ENCODE results near the gene GPR17. TPM values are rescaled to one million over a fixed set of nuclear protein-coding genes. Genes with fewer than 3 reads are reported as not detected.
A peak's percentile ranks its signal among the peaks of the same experiment; 100 is the strongest.

The GPR17 gene
- total and polyA plus RNA-seq, 2 donors: 0.11 to 0.47 TPM

DNA sequence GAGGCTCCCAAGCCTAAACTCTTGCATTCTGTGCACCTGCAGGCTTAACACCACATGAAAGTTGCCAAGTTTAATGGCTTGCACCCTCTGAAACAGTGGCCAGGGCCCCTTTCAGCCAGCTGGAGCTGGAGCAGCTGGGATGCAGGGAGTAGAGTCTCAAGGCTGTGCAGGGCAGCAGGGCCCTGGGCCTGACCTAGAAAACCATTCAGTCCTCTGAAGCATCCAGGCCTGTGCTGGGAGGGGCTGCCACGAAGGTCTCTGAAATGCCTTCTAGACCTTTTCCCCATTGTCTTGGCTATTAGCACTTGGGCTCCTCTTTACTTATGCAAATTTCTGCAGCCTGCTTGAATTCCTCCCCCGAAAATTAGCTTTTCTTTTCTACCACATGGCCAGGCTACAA is 44.7 kb downstream of the GPR17 start:
- Histone ChIP-seq H3K4me3 (ENCODE audit: low read depth, low read length) (no peak overlapping the region), H3K27ac (ENCODE audit: low read depth) (no peak overlapping the region), H3K36me3 (ENCODE audit: insufficient read depth) (no peaks in the 10 kb centered on the region), H3K4me1 (ENCODE audit: insufficient read depth) (no peaks in the 10 kb centered on the region)
- DNase-seq (ENCODE audit: extremely low spot score): no peak
- WGBS: 90% methylated on average over 2 of the region's 2 CpGs

DNA sequence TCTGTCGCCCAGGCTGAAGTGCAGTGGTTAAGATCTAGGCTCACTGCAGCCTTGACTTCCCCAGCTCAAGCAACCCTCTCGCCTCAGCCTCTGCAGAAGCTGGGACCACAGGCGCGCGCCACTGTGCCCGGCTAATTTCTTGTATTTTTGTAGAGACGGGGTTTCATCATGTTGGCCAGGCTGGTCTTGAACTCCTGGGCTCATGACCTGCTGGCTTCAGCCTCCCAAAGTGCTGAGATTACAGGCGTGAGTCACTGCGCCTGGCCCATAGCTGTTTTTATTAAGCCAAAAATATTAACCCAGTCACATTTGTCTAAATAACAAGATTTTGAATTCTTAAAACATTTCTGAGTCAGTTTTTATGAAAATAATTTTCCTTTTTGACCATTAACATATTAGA is 49.0 kb downstream of the GPR17 start:
- H3K4me3 ChIP-seq (ENCODE audit: low read depth, low read length): no peak overlapping the region

DNA sequence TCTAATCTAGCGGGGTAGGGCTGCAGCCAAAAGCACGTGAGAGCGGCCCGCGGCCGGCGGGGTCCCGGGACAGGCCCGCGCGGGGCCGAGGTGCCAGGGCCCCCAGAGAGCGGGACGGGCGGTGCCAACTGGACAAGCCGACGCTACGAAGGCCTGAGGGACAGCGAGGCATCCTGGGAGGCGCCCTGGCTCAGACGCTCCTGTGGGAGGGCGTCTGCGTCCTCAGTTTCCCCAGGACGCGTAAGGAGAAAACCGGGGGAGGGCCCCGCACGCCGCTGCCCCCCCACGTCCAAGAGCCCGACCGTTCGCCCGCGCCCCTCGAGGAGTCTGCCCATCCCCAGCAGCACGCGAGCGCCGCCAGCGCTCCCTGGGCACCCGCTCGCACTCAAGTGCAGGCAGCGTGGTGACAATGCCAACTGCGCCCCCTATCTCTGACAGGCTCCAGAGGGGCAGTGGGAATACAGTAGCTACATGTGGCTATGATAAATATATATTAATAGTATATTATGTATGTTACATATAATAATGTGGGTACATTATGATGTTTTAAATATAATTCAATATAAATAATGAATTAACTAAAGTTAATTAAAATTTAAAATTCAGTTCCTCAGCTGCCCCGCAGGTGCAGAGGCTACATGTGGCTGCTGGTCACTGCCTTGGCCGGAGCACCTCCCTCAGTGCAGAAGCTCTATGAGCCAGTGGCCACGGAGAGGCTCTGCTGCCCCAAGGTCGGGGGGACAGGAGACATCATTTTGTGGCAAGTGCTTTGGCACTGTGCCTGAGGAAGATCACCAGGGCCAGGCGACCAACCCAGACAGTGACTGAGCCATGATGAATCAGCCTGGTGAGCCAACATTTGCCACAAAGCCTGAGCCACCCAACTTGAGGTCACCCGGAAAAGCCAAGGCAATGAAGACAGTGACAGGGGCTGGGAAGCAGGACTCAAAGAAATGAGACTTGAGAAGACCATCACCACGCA is 49.8 kb downstream of the GPR17 start:
- no peak for DNase-seq (ENCODE audit: extremely low spot score)
- Histone ChIP-seq H3K27ac (ENCODE audit: low read depth) (no peak overlapping the region), H3K36me3 (ENCODE audit: insufficient read depth) (no peaks in the 10 kb centered on the region), H3K4me1 (ENCODE audit: insufficient read depth) (no peaks in the 10 kb centered on the region), H3K4me3 (ENCODE audit: low read depth, low read length) (peak overlapping the region; percentile 27)
- 33% methylated on average over 52 of the region's 52 CpGs for WGBS

More for the DNA sequence above, 49.0 kb downstream of the GPR17 start:
- no peak for DNase-seq (ENCODE audit: extremely low spot score)
- Histone ChIP-seq H3K36me3 (ENCODE audit: insufficient read depth) (no peaks in the 10 kb centered on the region), H3K4me1 (ENCODE audit: insufficient read depth) (no peaks in the 10 kb centered on the region), H3K27ac (ENCODE audit: low read depth) (no peak overlapping the region)
- WGBS: 72% methylated on average over 9 of the region's 9 CpGs

GRCh38 chr2:127697482-127698180 is 51.7 kb downstream of the GPR17 start:
- WGBS: 93% methylated on average over 21 of the region's 21 CpGs
- no peak overlapping the region for H3K4me3 ChIP-seq (ENCODE audit: low read depth, low read length)
- no peaks in the 10 kb centered on the region for H3K4me1 ChIP-seq (ENCODE audit: insufficient read depth)
- DNase-seq (ENCODE audit: extremely low spot score): no peak
- no peaks in the 10 kb centered on the region for H3K36me3 ChIP-seq (ENCODE audit: insufficient read depth)
- no peak overlapping the region for H3K27ac ChIP-seq (ENCODE audit: low read depth)

DNA sequence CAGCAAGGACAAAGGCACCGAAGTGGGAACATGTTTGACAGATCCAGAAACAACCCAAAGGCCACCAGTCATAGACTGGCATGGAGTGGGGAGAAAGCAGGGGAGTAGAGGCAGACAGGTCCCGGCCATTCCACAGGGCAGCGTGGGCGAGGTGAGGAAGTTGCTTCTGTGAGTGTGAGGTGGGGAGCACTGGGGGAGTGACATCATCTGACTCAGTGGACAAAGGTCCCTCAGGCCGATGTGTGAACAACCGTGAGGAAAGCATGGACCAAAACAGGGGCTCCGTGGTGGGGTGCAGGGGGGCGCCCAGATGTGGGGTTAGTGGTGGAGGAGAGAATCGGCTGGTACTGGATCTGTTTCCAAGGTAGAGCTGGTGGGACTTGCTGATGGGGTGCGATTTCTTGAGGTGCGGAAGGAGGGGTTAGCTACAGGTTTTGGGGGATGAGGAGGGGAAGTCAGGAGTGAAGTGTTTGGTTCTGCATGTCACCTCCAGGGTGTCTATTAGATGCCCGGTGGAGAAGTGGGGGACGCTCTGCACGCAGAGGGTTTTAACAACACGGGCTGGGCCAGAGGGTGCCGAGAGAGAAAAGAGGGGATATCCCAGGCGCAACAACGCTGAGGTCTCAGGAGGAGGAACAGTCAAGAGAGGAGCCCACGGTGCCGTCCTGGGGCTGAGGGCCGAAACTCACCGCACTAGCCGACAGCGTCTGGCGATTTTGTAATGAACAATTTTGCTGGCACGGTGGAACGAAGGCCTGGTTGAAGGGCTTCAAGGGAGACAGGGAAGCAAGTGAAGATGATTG is 52.8 kb downstream of the GPR17 start:
- DNase-seq (ENCODE audit: extremely low spot score): no peak
- no peaks in the 10 kb centered on the region for H3K36me3 ChIP-seq (ENCODE audit: insufficient read depth)
- no peak overlapping the region for H3K4me3 ChIP-seq (ENCODE audit: low read depth, low read length)
- H3K4me1 ChIP-seq (ENCODE audit: insufficient read depth): no peaks in the 10 kb centered on the region
- 95% methylated on average over 27 of the region's 27 CpGs for WGBS
- no peak overlapping the region for H3K27ac ChIP-seq (ENCODE audit: low read depth)

DNA sequence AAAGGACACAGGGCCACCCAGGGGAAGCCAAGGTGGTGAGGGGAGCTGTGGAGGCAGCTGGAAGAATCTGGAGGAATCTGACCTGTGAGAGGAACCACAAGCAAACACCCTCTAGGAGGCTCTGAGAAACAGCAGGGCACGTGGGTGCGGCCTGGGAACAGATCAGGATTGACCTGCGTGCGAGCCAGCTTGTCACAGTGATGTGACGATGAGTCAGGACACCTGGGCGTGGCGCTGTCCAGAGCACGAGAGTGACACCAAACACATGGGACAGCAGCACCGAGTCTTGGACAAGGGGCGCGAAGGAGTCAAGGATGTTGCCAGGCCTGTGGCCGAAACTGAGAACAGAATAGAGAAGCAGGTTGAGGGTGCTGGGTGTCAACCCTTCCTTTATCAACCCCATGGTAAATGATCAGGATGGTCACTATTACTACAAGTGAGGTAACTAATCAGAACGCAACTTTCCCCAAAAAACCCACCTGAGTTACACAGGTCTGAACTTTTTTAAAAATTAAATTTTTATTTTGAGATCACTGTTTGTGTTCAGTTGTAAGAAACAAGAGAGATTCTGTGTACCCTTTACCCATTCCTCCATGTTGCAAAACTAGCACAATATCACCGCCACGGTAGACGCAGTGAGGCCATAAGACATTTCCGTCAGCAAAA is 54.7 kb downstream of the GPR17 start:
- 53% methylated on average over 17 of the region's 17 CpGs for WGBS
- Histone ChIP-seq H3K4me1 (ENCODE audit: insufficient read depth) (no peaks in the 10 kb centered on the region), H3K4me3 (ENCODE audit: low read depth, low read length) (peak overlapping the region; percentile 72), H3K36me3 (ENCODE audit: insufficient read depth) (no peaks in the 10 kb centered on the region), H3K27ac (ENCODE audit: low read depth) (peak overlapping the region; percentile 98)
- DNase-seq (ENCODE audit: extremely low spot score): no peak

- H3K4me1 ChIP-seq (ENCODE audit: insufficient read depth): no peaks in the 10 kb centered on the region
- under 1% methylated on average over 44 of the region's 44 CpGs for WGBS
- no peaks in the 10 kb centered on the region for H3K36me3 ChIP-seq (ENCODE audit: insufficient read depth)
- peak within 1 kb of the TSS; percentile 98 for H3K27ac ChIP-seq (ENCODE audit: low read depth)
- DNase-seq (ENCODE audit: extremely low spot score): peak; percentile 74
- H3K4me3 ChIP-seq (ENCODE audit: low read depth, low read length): peak within 1 kb of the TSS; percentile 72
These were observed 55.3 kb downstream of the GPR17 start, which contains the start of gene SFT2D3 for GRCh38 chr2:127701193-127701650. Gene SFT2D3, plus strand, starts transcription at chr2:127701497. Its CDS starts 32 bp downstream, at chr2:127701529.

- H3K27ac ChIP-seq (ENCODE audit: low read depth): peak overlapping the region; percentile 98
- no peaks in the 10 kb centered on the region for H3K4me1 ChIP-seq (ENCODE audit: insufficient read depth)
- H3K4me3 ChIP-seq (ENCODE audit: low read depth, low read length): peak overlapping the region; percentile 72
- under 1% methylated on average over 108 of the region's 108 CpGs for WGBS
- H3K36me3 ChIP-seq (ENCODE audit: insufficient read depth): peaks cover 2% of the 10 kb centered on the region
- peak; percentile 36 for DNase-seq (ENCODE audit: extremely low spot score)
These were observed 55.9 kb downstream of the GPR17 start for GRCh38 chr2:127701651-127702394.

Other genes starting within 250 kb of the GPR17 start
- 0.74 TPM for gene PROC, start 227.7 kb upstream of the GPR17 start, total RNA-seq
- gene PROC, start 227.7 kb upstream of the GPR17 start, polyA plus RNA-seq: 0.43 TPM
- 38.9 TPM for gene IWS1, start 119.7 kb upstream of the GPR17 start, total RNA-seq
- 29.9 TPM for gene IWS1, start 119.7 kb upstream of the GPR17 start, polyA plus RNA-seq
- 0.11 TPM for gene MYO7B, start 110.5 kb upstream of the GPR17 start, total RNA-seq
- 0.51 TPM for gene MYO7B, start 110.5 kb upstream of the GPR17 start, polyA plus RNA-seq
- 18.7 TPM for gene LIMS2, start 29.4 kb downstream of the GPR17 start, total RNA-seq
- 346 TPM for gene LIMS2, start 29.4 kb downstream of the GPR17 start, polyA plus RNA-seq
- gene SFT2D3, start 55.3 kb downstream of the GPR17 start, total RNA-seq: 7.2 TPM
- 5.5 TPM for gene SFT2D3, start 55.3 kb downstream of the GPR17 start, polyA plus RNA-seq
- gene WDR33, start 165.0 kb downstream of the GPR17 start, total RNA-seq: 88.7 TPM
- gene WDR33, start 165.0 kb downstream of the GPR17 start, polyA plus RNA-seq: 15.7 TPM
- gene POLR2D, start 212.0 kb downstream of the GPR17 start, total RNA-seq: 20.5 TPM
- gene POLR2D, start 212.0 kb downstream of the GPR17 start, polyA plus RNA-seq: 12.5 TPM
- 13.2 TPM for gene AMMECR1L, start 239.8 kb downstream of the GPR17 start, total RNA-seq
- 12.2 TPM for gene AMMECR1L, start 239.8 kb downstream of the GPR17 start, polyA plus RNA-seq